GM12878 (cell line): ENCODE results near the gene CHST13. TPM values are rescaled to one million over a fixed set of nuclear protein-coding genes. Genes with fewer than 3 reads are reported as not detected.

Experiments used
- ATAC-seq: fragments of 200-7000 bp; cut with Tn5 transposase; 3 replicates; pipeline ENCODE4 v1.9.1; 2020; ENCODE audit warnings: mild to moderate bottlenecking, moderate library complexity
- BruUV-seq: library from RNA; stranded (reverse); fragments of 400-500 nt; replicated peaks from 2 replicates; lab custom pipeline; 2021; lab: Mats Ljungman, UMichigan
- CTCF ChIA-PET: fragments of 300-600 bp; sonication (Branson Sonifier 250); formaldehyde crosslinking; extraction: SDS; loops from one replicate; lab custom pipeline; 2021; ENCODE audit warnings: inconsistent platforms; lab: Yijun Ruan, JAX
- POLR2A ChIA-PET: fragments of 350-600 bp; formaldehyde crosslinking; extraction: SDS; loops from one replicate; lab custom pipeline; 2021; ENCODE audit warnings: inconsistent platforms; lab: Charles Lee
- RAD21 ChIA-PET: fragments of 300-600 bp; sonication (Branson Sonifier 250); formaldehyde crosslinking; loops from one replicate; lab custom pipeline; 2023; ENCODE audit warnings: antibody characterized with exemption; ENCODE audit not compliant: unreplicated experiment; lab: Charles Lee
- SMC1A ChIA-PET: fragments of 300-600 bp; sonication (Branson Sonifier 250); formaldehyde crosslinking; loops from one replicate; lab custom pipeline; 2023; ENCODE audit not compliant: unreplicated experiment, uncharacterized antibody; lab: Charles Lee
- DNase-seq: peaks from one replicate; pipeline ENCODE4 v3.0.0-alpha.2; 2011; ENCODE audit warnings: low read depth, low spot score
- FAIRE-seq: peaks from 3 replicates; lab custom pipeline; 2011; peaks lifted over from hg19 to GRCh38; lab: Jason Lieb, UNC
- H2AFZ ChIP-seq: 2 replicates; pipeline ENCODE4 v1.6.0; 2011; ENCODE audit warnings: low read depth, low read length, control low read depth; ENCODE audit not compliant: control insufficient read depth
- H3K27ac ChIP-seq: 2 replicates; pipeline ENCODE4 v1.5.1; 2011; ENCODE audit warnings: control low read depth; ENCODE audit not compliant: control insufficient read depth, insufficient read depth
- H3K27me3 ChIP-seq, 2 experiments: replicated peaks in 1 of 2; 2 replicates each; pipeline versions ENCODE4 v1.6.0 to v1.6.1; 2011; ENCODE audit warnings: low read length in 1 of 2; ENCODE audit not compliant: control insufficient read depth in 2 of 2, insufficient read depth in 2 of 2
- H3K36me3 ChIP-seq, 2 experiments: 2 replicates each; pipeline ENCODE4 v1.5.1; 2011; ENCODE audit warnings: low read length in 1 of 2; ENCODE audit not compliant: control insufficient read depth in 2 of 2, insufficient read depth in 2 of 2
- H3K4me1 ChIP-seq: 2 replicates; pipeline ENCODE4 v1.6.1; 2011; ENCODE audit warnings: mild to moderate bottlenecking, low read length, moderate library complexity, mixed read lengths; ENCODE audit not compliant: control insufficient read depth, insufficient read depth
- H3K4me2 ChIP-seq: 2 replicates; pipeline ENCODE4 v1.6.0; 2011; ENCODE audit warnings: control low read depth; ENCODE audit not compliant: control insufficient read depth, insufficient read depth
- H3K4me3 ChIP-seq: fragments of 200-600 bp; sonication (generic); 2 replicates; pipeline ENCODE4 v1.5.1; 2016
- H3K79me2 ChIP-seq: 2 replicates; pipeline ENCODE4 v1.6.0; 2011; ENCODE audit warnings: low read length; ENCODE audit not compliant: control insufficient read depth, insufficient read depth
- H3K9ac ChIP-seq: 2 replicates; pipeline ENCODE4 v1.8.0; 2011; ENCODE audit warnings: low read length, control low read depth, mixed read lengths; ENCODE audit not compliant: control insufficient read depth, insufficient read depth
- H3K9me3 ChIP-seq: replicated peaks from 3 replicates; pipeline ENCODE4 v1.5.1; 2011; ENCODE audit warnings: mild to moderate bottlenecking, low read length; ENCODE audit not compliant: control insufficient read depth, insufficient read depth
- H4K20me1 ChIP-seq: 2 replicates; pipeline ENCODE4 v1.6.0; 2011; ENCODE audit not compliant: control insufficient read depth, insufficient read depth
- BACH1 ChIP-seq: fragments of 450-650 bp; IDR thresholded peaks from 2 replicates; pipeline ENCODE4 v1.6.1; 2017; ENCODE audit warnings: mild to moderate bottlenecking, borderline replicate concordance
- CREM ChIP-seq: IDR thresholded peaks from 2 replicates; pipeline ENCODE4 v1.6.1; 2014; ENCODE audit warnings: antibody characterized with exemption, low read depth
- EED ChIP-seq: sonication (generic); IDR thresholded peaks from 2 replicates; pipeline ENCODE4 v1.6.1; 2016; ENCODE audit warnings: antibody characterized with exemption, low read depth
- EZH2 ChIP-seq: IDR thresholded peaks from 2 replicates; pipeline ENCODE4 v1.6.1; 2012; ENCODE audit warnings: low read depth, mild to moderate bottlenecking, control low read depth, inconsistent platforms, low read length, borderline replicate concordance; ENCODE audit not compliant: control insufficient read depth
- IRF4 ChIP-seq: IDR thresholded peaks from 2 replicates; pipeline ENCODE4 v1.6.1; 2011; ENCODE audit warnings: low read depth, low read length
- KAT2A ChIP-seq: conservative IDR thresholded peaks from 2 replicates; pipeline ENCODE4 v1.6.1; 2011; ENCODE audit warnings: low read depth, low read length; ENCODE audit not compliant: control insufficient read depth
- MEF2B ChIP-seq: fragments of 450-650 bp; IDR thresholded peaks from 2 replicates; pipeline ENCODE4 v1.6.1; 2018; ENCODE audit warnings: mild to moderate bottlenecking, moderate library complexity; ENCODE audit not compliant: partially characterized antibody, poor library complexity, severe bottlenecking
- SUPT20H ChIP-seq: IDR thresholded peaks from 2 replicates; pipeline ENCODE4 v1.6.1; 2011; ENCODE audit warnings: low read depth, mild to moderate bottlenecking, low read length, moderate library complexity, borderline replicate concordance; ENCODE audit not compliant: control insufficient read depth
- ZSCAN29 ChIP-seq: fragments of 450-650 bp; IDR thresholded peaks from 2 replicates; pipeline ENCODE4 v1.6.1; 2017; ENCODE audit warnings: mild to moderate bottlenecking, moderate library complexity
- WGBS: methylation state at CpG from one replicate; pipeline ENCODE4 v1.1.6; 2016; ENCODE audit warnings: low lambda C conversion rate; ENCODE audit not compliant: insufficient replicate concordance, insufficient coverage; ENCODE audit errors: missing lambda C conversion rate; 5-methylcytosine and 5-hydroxymethylcytosine counted together
- in situ Hi-C: fragments of 300-500 bp; cut with MboI; formaldehyde crosslinking; loops from 9 replicates; pipeline ENCODE4 v1.14.3; 2018; ENCODE audit warnings: mixed read lengths
- intact Hi-C: fragments of 100-400 bp; cut with micrococcal nuclease; formaldehyde crosslinking; loops from one replicate; pipeline ENCODE4 v1.14.2; 2022; ENCODE audit not compliant: unreplicated experiment
- polyA plus RNA-seq, 11 experiments: library from polyadenylated mRNA; depleted of rRNA in 4 of 11; unstranded in 6 of 11; stranded (reverse) in 5 of 11; fragments of >200 nt; fragmentation: Nextera tagmentation in 4 of 11; fragmentation: Illumina TruSeq in 1 of 11; extraction: Ambion mirVana in 4 of 11; extraction: Trizol in 1 of 11; gene quantifications; 1 replicate in 1 of 11; 2 replicates in 10 of 11; pipeline versions ENCODE4 v1.2.1 to v1.2.3, GENCODE V29; 2011 to 2016; ENCODE audit warnings: inconsistent platforms in 2 of 11, missing spikeins in 2 of 11, low read depth in 1 of 11
- total RNA-seq, 4 experiments: library from RNA; depleted of rRNA in 3 of 4; stranded (reverse); fragments of >200 nt in 3 of 4; fragmentation: Illumina TruSeq in 1 of 4; extraction: Trizol in 1 of 4; gene quantifications; 2 replicates each; pipeline versions ENCODE4 v1.2.1 to v1.2.3, GENCODE V29; 2013 to 2021
- TF ChIP-seq, protein P1 (sequence below): IDR thresholded peaks from 2 replicates; pipeline ENCODE4 v1.6.1; 2012; ENCODE audit warnings: low read depth, low read length, improper control_type of control experiment
- TF ChIP-seq, protein P2 (sequence below): fragments of 450-650 bp; formaldehyde crosslinking; IDR thresholded peaks from 2 replicates; pipeline ENCODE4 v1.4.0; 2020; ENCODE audit warnings: mild to moderate bottlenecking, moderate library complexity

CHST13 gene
- total and polyA plus RNA-seq, 10 of the 15 experiments (the other 5 are each of a cell fraction or from before 2014, with no cell fraction given): not detected

GRCh38 chr3:126507886-126508285 lies 16.1 kb upstream of the CHST13 start:
- H3K27ac ChIP-seq: no peak overlapping the region
- in situ Hi-C loops: no loop called here
- no peaks in the 10 kb centered on the region; a peak in 1 of 4 replicates for H3K27me3 ChIP-seq
- CTCF ChIA-PET: no interaction called here
- no peaks in the 10 kb centered on the region for H3K9me3 ChIP-seq
- no peak overlapping the region for H3K4me3 ChIP-seq
- TF ChIP-seq EZH2 (no peak), EED (no peak), BACH1 (no peak), MEF2B (no peak), IRF4 (no peak), SUPT20H (no peak), CREM (no peak), ZSCAN29 (no peak), KAT2A (no peak)
- TF ChIP-seq, protein P1, sequence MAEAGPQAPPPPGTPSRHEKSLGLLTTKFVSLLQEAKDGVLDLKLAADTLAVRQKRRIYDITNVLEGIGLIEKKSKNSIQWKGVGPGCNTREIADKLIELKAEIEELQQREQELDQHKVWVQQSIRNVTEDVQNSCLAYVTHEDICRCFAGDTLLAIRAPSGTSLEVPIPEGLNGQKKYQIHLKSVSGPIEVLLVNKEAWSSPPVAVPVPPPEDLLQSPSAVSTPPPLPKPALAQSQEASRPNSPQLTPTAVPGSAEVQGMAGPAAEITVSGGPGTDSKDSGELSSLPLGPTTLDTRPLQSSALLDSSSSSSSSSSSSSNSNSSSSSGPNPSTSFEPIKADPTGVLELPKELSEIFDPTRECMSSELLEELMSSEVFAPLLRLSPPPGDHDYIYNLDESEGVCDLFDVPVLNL: no peak
- TF ChIP-seq, protein P2, sequence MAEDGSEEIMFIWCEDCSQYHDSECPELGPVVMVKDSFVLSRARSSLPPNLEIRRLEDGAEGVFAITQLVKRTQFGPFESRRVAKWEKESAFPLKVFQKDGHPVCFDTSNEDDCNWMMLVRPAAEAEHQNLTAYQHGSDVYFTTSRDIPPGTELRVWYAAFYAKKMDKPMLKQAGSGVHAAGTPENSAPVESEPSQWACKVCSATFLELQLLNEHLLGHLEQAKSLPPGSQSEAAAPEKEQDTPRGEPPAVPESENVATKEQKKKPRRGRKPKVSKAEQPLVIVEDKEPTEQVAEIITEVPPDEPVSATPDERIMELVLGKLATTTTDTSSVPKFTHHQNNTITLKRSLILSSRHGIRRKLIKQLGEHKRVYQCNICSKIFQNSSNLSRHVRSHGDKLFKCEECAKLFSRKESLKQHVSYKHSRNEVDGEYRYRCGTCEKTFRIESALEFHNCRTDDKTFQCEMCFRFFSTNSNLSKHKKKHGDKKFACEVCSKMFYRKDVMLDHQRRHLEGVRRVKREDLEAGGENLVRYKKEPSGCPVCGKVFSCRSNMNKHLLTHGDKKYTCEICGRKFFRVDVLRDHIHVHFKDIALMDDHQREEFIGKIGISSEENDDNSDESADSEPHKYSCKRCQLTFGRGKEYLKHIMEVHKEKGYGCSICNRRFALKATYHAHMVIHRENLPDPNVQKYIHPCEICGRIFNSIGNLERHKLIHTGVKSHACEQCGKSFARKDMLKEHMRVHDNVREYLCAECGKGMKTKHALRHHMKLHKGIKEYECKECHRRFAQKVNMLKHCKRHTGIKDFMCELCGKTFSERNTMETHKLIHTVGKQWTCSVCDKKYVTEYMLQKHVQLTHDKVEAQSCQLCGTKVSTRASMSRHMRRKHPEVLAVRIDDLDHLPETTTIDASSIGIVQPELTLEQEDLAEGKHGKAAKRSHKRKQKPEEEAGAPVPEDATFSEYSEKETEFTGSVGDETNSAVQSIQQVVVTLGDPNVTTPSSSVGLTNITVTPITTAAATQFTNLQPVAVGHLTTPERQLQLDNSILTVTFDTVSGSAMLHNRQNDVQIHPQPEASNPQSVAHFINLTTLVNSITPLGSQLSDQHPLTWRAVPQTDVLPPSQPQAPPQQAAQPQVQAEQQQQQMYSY: no peak
- TF ChIP-seq, all 136 proteins: peak for 0
- no TSS peak for BruUV-seq
- no peaks in the 10 kb centered on the region for H4K20me1 ChIP-seq
- ChIA-PET POLR2A (no interaction called here), SMC1A (no interaction called here), RAD21 (no interaction called here)
- H2AFZ ChIP-seq: no peak overlapping the region
- 19% methylated on average over 9 of the region's 9 CpGs for WGBS
- no peak overlapping the region for H3K9ac ChIP-seq
- H3K79me2 ChIP-seq: no peaks in the 10 kb centered on the region
- FAIRE-seq (no peak), ATAC-seq (no peak), DNase-seq (no peak)
- H3K36me3 ChIP-seq: no peaks in the 10 kb centered on the region
- H3K4me1 ChIP-seq: no peaks in the 10 kb centered on the region
- intact Hi-C loops: no loop called here
- no peak overlapping the region for H3K4me2 ChIP-seq
